A172 (cell line): ENCODE results near the gene NPPA. TPM values are rescaled to one million over a fixed set of nuclear protein-coding genes. Genes with fewer than 3 reads are reported as not detected.

Experiments used
- DNase-seq: peaks from one replicate; pipeline ENCODE4 v3.0.0-alpha.2; 2015; ENCODE audit warnings: low spot score
- total RNA-seq: library from RNA; depleted of rRNA; stranded (reverse); fragments of >200 nt; shearing (Covaris generic); gene quantifications from 2 replicates; pipeline ENCODE4 v1.2.3, GENCODE V29; 2014

The NPPA gene
- total RNA-seq, 1 experiment from 2014 or later = not detected

- DNase-seq = no peak
Measured at GRCh38 chr1:11874258-11874562, 26.6 kb upstream of the NPPA start.

DNA sequence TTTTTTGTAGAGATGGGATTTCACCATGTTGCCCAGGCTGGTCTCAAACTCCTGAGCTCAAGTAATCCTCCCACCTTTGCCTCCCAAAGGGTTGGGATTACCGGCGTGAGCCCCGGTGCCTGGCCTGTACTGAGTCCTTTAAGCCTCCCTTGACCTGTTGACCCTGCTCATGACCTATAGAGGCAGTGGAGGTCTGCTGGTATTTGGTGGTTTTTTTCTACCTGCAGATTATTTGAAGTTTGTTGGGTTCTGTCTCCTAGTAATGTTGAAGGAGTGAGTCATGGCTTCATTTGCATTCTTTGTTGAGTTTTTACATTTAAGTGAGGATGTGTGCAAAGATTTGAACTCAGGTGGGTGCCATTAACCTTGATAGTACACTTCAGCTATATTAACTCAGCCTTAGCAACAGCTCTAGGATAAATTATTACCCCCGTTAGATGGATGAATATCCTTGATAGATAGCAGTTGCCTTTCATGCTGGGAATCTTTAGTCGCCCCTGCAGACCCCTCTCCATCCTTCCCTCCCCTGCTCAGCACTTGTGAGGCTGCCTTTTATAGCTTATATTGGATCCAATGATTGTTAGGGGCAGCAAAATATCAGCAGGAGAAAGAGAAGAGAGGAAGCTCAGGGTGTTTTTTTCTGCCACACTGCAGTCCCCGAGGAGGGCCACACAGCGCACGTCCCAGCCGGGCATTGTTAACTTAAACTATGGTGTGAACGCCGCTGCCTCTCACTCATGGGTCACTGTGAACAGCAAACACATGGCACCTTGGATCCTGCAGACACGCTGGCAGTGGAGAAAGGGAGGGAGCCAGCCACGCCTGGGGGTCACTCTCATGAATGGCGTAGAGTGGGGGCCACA is 26.0 kb upstream of the NPPA start:
- DNase-seq = no peak

GRCh38 chr1:11872545-11872944 is 25.0 kb upstream of the NPPA start:
- DNase-seq = no peak

GRCh38 chr1:11869650-11870207 is 22.1 kb upstream of the NPPA start:
- no peak for DNase-seq

GRCh38 chr1:11869104-11869503 is 21.5 kb upstream of the NPPA start:
- DNase-seq = no peak

GRCh38 chr1:11868331-11868980 is 20.9 kb upstream of the NPPA start:
- DNase-seq = no peak

DNA sequence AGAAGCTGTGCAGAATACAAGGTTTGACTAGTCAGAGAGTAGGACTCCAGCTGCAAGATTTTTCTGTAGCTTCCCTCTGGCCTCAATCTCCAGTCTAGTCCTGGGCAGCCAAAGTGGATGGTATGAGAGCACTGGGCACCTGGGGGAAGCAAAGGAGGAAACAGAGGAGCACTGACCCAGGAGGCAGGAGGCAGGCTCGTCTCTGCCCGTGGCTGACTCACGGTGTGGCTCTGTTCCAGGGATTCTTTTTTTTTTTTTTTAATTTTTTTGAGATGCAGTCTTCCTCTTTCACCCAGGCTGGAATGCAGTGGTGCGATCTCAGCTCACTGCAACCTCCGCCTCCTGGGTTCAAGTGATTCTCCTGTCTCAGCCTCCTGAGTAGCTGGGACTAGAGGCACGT is 15.3 kb upstream of the NPPA start:
- DNase-seq = peak; percentile 19

GRCh38 chr1:11860587-11860986 is 13.0 kb upstream of the NPPA start:
- DNase-seq = no peak

- no peak for DNase-seq
Measured at GRCh38 chr1:11860083-11860482, 12.5 kb upstream of the NPPA start.

DNA sequence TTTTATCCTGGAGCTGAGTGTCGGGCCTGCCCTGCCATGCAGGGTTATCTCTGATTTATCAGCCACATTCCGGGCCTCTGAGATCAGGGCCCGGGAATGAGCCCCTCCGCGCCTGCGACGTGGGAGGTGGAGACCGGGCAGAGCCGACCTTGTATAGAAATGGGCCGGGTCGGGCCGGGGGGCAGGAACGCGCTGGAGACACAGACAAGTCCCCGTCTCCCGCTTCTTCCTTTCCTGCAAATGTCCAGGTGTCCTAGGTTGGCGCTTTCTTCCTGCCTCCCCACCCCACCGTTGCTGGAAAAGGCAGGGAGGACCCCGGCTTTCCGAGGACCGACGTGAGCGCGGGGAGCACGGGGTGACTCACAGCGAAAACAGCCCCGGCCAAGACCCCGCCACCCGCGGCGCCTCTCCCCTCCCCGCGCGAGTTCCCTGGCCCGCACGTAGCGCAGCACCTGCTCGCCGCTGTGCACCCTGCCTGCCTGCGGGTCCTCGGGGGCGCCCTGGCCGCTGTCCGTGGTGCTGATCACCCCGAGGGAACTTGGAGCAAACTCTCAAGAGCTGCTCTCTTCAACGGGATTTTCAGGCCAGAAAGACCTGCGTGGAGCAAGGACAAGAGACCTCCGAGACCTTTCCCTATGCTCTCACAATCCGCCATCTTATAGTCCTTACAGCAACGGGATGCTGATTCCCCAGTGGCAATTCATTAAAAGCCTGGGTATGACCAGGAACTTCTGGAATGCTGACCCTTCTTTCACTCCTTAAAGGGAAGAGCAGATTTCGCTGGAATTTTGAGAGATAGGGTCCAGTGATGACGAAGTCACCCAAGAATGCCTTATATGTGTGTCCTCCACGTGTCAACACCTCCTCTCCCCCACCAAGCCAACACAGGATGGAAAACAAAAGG is 11.6 kb upstream of the NPPA start:
- peak; percentile 67 for DNase-seq

DNA sequence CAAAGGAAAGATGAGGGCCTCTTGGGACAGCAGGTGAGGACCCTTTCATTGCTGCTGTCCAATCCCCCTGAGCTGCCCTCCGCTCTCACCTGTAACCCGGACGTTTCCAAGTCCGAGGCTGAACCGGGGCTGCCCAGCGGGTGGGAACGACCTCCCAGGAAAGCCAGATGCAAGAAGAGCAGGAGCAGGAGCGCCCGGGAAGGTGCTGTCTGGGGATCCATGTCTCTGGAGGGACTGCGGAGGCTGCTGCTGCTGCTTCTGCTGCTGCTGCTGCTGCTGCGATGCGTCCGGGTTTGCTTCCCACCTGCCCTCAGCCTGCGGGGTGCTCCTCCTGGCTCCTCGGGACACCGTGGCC is 11.0 kb upstream of the NPPA start, which contains the start of gene NPPB:
TSS of gene NPPB (minus strand) at position 333 of the 355 bp plus-strand sequence. CDS start at position 221, 112 bp downstream.
- no peak for DNase-seq

GRCh38 chr1:11858158-11858557 is 10.6 kb upstream of the NPPA start:
- no peak for DNase-seq

GRCh38 chr1:11857164-11857851 is 9.7 kb upstream of the NPPA start:
- DNase-seq = no peak

- DNase-seq = no peak
Measured at GRCh38 chr1:11856698-11857097, 9.1 kb upstream of the NPPA start.

- no peak for DNase-seq
Measured at GRCh38 chr1:11855430-11855829, 7.8 kb upstream of the NPPA start.

DNA sequence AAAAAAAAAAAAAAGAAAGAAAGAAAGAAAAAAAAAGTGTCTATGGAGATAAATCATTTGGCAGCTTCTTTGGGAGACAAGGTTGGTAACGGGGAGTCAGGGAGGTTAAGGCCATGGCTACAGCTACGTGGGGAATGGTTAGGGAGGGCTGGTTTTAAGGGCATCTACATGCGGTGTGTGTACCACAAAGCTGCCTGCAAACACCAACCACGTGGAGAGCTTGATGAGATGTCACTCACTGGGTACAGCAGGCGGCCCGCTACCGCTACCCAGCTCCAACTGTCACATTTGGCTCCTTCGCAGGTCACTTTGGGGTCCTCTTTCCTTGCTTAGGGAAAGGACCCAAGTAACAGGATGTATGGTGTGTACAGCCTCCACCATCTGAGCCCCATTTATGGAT is 6.9 kb upstream of the NPPA start:
- no peak for DNase-seq

GRCh38 chr1:11851180-11851579 is 3.6 kb upstream of the NPPA start:
- no peak for DNase-seq

GRCh38 chr1:11850156-11850555 is 2.6 kb upstream of the NPPA start:
- no peak for DNase-seq

GRCh38 chr1:11848373-11848700 is 754 bp upstream of the NPPA start:
- DNase-seq = no peak

GRCh38 chr1:11845641-11846335 is 1.8 kb downstream of the NPPA start:
- no peak for DNase-seq
